HUES48 (cell line): Measurements from ENCODE around the gene SGIP1.

Experiments used
- H3K27ac ChIP-seq: one replicate; pipeline ENCODE4 v1.7.0; 2013; ENCODE audit warnings: low read depth, low read length, inconsistent platforms
- H3K27me3 ChIP-seq: 2 replicates; pipeline ENCODE4 v1.6.1; 2013; ENCODE audit warnings: mild to moderate bottlenecking, low read length; ENCODE audit not compliant: control insufficient read depth, insufficient read depth
- H3K36me3 ChIP-seq: 2 replicates; pipeline ENCODE4 v1.6.1; 2013; ENCODE audit warnings: low read length; ENCODE audit not compliant: control insufficient read depth, insufficient read depth
- H3K4me1 ChIP-seq: 2 replicates; pipeline ENCODE4 v1.6.1; 2013; ENCODE audit warnings: mild to moderate bottlenecking, low read length; ENCODE audit not compliant: control insufficient read depth, insufficient read depth
- H3K4me3 ChIP-seq: 2 replicates; pipeline ENCODE4 v1.5.1; 2013; ENCODE audit warnings: mild to moderate bottlenecking, low read depth, low read length
- H3K9ac ChIP-seq: 2 replicates; pipeline ENCODE4 v1.6.1; 2013; ENCODE audit warnings: mild to moderate bottlenecking, low read depth, low read length, moderate library complexity
- H3K9me3 ChIP-seq: 2 replicates; pipeline ENCODE4 v1.6.1; 2013; ENCODE audit warnings: low read length; ENCODE audit not compliant: control insufficient read depth, insufficient read depth

SGIP1 gene, protein sequence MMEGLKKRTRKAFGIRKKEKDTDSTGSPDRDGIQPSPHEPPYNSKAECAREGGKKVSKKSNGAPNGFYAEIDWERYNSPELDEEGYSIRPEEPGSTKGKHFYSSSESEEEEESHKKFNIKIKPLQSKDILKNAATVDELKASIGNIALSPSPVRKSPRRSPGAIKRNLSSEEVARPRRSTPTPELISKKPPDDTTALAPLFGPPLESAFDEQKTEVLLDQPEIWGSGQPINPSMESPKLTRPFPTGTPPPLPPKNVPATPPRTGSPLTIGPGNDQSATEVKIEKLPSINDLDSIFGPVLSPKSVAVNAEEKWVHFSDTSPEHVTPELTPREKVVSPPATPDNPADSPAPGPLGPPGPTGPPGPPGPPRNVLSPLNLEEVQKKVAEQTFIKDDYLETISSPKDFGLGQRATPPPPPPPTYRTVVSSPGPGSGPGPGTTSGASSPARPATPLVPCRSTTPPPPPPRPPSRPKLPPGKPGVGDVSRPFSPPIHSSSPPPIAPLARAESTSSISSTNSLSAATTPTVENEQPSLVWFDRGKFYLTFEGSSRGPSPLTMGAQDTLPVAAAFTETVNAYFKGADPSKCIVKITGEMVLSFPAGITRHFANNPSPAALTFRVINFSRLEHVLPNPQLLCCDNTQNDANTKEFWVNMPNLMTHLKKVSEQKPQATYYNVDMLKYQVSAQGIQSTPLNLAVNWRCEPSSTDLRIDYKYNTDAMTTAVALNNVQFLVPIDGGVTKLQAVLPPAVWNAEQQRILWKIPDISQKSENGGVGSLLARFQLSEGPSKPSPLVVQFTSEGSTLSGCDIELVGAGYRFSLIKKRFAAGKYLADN

DNA sequence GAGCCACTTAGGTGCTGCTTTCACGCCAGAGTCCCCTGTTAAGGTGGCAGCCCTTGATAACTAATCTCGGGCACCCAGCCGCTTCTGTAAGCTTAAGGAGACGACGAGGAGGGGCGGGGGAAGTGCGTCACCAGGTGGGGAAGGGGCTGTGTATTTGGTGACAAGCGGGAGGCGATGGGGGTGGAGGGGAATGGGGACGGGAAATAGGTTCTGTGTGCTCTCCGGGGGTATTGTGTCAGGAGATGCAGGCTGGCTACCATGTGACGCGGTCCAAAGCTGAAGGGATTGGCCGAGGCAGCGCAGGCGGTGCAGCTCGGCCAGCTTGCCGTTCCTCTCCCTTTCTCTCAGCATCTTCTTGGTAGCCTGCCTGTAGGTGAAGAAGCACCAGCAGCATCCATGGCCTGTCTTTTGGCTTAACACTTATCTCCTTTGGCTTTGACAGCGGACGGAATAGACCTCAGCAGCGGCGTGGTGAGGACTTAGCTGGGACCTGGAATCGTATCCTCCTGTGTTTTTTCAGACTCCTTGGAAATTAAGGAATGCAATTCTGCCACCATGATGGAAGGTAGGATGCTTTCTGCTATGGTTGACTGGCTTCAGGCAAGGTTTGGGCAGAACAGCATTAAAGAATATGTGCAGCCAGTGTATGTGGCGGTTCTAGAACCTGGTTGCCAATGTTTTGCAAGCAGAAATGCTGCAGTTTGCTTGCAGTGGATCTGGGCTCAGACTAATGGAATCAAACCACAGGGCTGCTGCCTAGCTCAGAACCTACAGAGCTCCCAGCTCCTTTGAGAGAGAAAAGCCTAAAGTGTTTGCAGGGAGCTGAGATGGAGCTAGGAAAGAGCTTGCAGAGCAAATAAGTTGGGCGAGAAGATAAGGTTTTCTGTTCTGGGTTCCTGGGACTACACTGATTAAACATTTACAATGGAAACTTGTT, at the start of gene SGIP1:
SGIP1 (plus strand) TSS at position 350 of the 937 bp plus-strand sequence; CDS start at position 556, 206 bp downstream.
- no peaks in the 10 kb centered on the region for H3K36me3 ChIP-seq
- no peaks in the 10 kb centered on the region for H3K9me3 ChIP-seq
- peaks cover 32% of the 10 kb centered on the region for H3K27me3 ChIP-seq
- H3K9ac ChIP-seq = no peak within 1 kb of the TSS
- no peak within 1 kb of the TSS for H3K27ac ChIP-seq
- peak within 1 kb of the TSS; percentile 68 for H3K4me3 ChIP-seq
- H3K4me1 ChIP-seq = peaks cover 12% of the 10 kb centered on the region

DNA sequence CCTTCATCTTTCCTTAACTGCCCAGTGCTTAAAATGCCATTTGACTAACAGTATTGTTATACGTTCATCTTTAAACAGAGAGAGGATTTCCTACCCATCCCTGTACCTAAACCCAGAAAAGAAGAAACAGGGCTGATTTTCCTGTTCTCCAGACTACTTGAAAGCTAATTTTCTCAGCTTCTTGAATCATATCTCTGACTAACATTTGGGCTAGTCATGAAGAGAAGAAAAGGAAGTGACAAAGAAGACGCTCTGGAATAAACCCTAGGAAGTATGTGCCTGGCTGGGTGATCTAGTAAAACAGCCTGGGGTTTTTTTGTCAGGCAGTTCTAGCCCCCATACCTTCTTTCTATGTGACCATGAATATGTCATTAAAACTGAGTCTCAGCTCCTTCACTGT, 44.8 kb upstream of the SGIP1 start:
- Histone ChIP-seq H3K36me3 (no peaks in the 10 kb centered on the region), H3K4me1 (no peaks in the 10 kb centered on the region), H3K4me3 (no peak overlapping the region), H3K27ac (no peak overlapping the region), H3K27me3 (no peaks in the 10 kb centered on the region), H3K9me3 (no peaks in the 10 kb centered on the region), H3K9ac (no peak overlapping the region)

DNA sequence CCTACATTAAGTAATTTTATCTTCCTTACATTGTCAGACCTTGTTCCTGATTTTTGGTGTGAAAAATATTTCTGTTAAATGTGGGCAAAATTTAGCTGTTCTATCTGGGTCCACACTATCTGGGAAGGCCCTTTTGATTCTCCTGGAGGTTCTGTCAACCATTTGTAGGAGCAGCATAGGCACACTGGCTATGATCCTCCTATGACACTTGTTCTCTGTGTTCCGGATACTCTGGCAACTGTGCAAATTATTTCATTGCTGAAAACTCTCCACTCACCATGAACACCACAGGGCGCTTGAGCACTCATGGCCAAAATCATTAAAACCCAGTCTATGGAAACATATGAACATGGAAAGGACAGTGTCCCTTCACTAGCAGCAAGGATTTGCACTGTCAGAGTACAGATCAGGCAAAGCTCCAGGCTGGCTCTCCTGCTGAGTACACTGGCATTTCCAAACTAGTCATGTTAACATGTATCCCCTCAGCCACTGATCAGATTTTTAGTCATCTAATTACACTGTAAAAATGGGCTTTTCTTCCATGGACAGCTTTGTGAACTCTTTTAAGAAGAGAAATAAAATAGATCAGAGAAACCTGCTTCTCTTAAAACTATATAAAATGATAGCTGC, 43.9 kb upstream of the SGIP1 start:
- no peaks in the 10 kb centered on the region for H3K4me1 ChIP-seq
- H3K4me3 ChIP-seq = no peak overlapping the region
- H3K36me3 ChIP-seq = no peaks in the 10 kb centered on the region
- H3K9me3 ChIP-seq = no peaks in the 10 kb centered on the region
- no peak overlapping the region for H3K27ac ChIP-seq
- H3K9ac ChIP-seq = no peak overlapping the region
- H3K27me3 ChIP-seq = no peaks in the 10 kb centered on the region

DNA sequence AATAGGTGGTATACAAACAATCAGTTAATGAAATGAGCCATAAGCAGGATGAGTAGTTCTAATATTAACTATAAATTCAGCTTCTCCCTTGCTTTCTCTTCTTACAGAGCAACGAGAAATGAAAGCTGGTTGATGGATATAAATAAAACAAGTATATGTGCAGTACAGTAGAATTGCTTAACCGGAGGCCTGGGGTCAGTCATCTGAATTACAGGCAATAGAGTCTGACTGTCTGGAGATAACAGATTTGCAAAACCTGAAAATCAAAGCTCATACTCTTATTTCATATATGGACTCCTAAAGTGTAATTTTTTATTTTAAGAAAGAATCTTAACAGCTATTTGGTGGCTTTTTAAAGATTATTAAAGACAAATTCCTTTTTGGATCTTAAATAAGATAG, 43.1 kb upstream of the SGIP1 start:
- Histone ChIP-seq H3K27ac (no peak overlapping the region), H3K4me1 (no peaks in the 10 kb centered on the region), H3K9ac (no peak overlapping the region)

DNA sequence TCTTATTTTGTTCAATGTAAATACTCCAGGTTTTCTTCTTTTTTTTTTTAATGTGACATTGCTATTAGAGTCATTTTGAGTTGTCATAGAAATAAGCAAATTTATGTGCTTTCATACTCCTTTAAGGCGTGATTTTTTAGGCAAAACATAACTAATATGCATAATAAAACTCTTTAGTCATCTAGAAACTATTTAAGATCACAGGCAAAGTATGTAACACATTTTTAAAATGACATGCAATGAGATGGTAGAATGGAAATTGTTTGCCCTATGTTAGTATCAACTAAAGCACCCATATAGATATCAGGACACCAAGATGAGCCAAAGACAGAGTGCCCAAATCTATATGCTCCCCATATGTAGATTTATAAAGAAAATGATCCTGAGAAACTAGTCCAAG, 41.5 kb upstream of the SGIP1 start:
- H3K9me3 ChIP-seq = no peaks in the 10 kb centered on the region
- no peaks in the 10 kb centered on the region for H3K4me1 ChIP-seq
- H3K27ac ChIP-seq = no peak overlapping the region
- H3K9ac ChIP-seq = no peak overlapping the region
- H3K4me3 ChIP-seq = no peak overlapping the region
- no peaks in the 10 kb centered on the region for H3K36me3 ChIP-seq
- no peaks in the 10 kb centered on the region for H3K27me3 ChIP-seq

More for the DNA sequence above, 43.1 kb upstream of the SGIP1 start:
- Histone ChIP-seq H3K27me3 (no peaks in the 10 kb centered on the region), H3K36me3 (no peaks in the 10 kb centered on the region), H3K9me3 (no peaks in the 10 kb centered on the region), H3K4me3 (no peak overlapping the region)

DNA sequence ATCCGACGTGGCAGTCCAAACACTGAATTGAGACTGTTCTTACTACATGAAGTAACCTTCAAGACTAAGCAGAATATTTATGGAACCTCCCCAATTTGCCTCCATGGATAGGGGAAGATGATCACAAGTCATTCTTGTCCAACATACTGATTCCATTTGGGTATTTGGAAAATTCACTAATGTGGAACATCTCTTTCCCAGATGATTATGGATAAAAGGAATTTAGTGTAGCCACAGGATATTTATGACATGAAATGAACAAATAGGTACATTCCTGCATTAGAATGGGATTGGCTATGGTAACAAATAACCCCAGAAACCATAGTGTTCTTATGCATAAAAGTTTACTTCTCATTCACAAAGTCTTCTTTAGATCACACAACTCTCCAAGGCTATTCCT, 40.2 kb upstream of the SGIP1 start:
- no peaks in the 10 kb centered on the region for H3K9me3 ChIP-seq
- no peaks in the 10 kb centered on the region for H3K27me3 ChIP-seq
- H3K4me3 ChIP-seq = no peak overlapping the region
- no peaks in the 10 kb centered on the region for H3K36me3 ChIP-seq
- no peaks in the 10 kb centered on the region for H3K4me1 ChIP-seq
- no peak overlapping the region for H3K27ac ChIP-seq
- H3K9ac ChIP-seq = no peak overlapping the region

DNA sequence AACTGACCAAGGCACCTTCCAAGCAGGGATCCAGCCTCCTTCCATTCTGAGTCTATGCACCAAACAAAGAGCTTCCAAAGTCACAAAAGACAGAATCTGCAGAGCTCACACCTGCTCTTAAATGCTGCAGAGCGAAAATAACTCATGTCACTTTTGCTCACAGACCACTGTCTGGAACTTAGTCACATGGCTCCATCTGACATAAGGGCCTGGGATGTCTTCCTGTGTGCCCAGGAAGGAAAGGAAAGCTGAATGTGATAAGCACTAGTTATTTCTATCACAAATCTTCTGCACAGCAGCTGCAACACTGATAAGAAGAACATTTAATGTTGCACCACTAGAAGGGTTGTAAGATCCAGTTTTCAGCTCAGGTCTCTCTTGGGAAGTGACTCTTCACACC, 39.5 kb upstream of the SGIP1 start:
- no peak overlapping the region for H3K27ac ChIP-seq
- no peak overlapping the region for H3K4me3 ChIP-seq
- no peaks in the 10 kb centered on the region for H3K4me1 ChIP-seq
- no peaks in the 10 kb centered on the region for H3K36me3 ChIP-seq
- H3K27me3 ChIP-seq = no peaks in the 10 kb centered on the region
- H3K9me3 ChIP-seq = no peaks in the 10 kb centered on the region
- H3K9ac ChIP-seq = no peak overlapping the region

DNA sequence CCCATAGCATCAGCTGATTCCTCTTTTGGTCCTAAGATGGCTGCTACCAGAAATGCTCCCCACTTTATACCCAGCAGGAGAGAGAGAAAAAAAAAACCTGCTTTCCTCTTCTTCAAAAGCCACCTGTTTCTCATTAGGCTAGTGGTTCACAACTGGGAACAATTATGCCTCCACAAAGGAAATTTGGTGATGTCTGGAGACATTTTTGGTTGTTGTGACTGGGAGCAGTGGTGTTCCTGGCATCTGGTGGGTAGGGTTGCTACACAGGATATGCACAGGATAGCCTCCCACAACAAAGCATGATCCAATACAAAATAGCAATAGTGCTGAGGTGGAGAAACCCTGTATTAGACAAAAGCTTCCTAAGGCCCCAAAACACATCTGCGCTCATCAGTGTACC, 38.5 kb upstream of the SGIP1 start:
- Histone ChIP-seq H3K4me1 (no peaks in the 10 kb centered on the region), H3K9me3 (no peaks in the 10 kb centered on the region), H3K36me3 (no peaks in the 10 kb centered on the region), H3K27me3 (no peaks in the 10 kb centered on the region), H3K4me3 (no peak overlapping the region), H3K27ac (no peak overlapping the region), H3K9ac (no peak overlapping the region)

DNA sequence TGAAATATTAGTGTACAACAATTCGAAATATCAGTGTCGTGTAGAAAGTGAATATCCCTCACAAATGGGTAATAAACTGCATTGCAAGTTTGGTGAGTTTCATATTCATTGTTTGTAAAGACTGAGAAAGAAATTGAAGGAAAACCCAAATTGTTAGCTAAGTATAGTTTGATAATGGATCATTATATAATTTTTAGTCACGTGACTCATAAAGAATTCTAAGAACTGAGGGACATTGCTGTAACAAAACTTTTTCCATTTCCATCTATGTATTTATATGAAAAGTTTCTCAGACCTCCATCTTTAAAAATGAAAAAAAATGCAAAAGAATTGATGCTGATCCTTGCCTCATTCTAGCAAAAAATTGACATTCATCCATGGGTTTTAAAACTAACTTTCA, 36.0 kb upstream of the SGIP1 start:
- no peak overlapping the region for H3K27ac ChIP-seq
- no peak overlapping the region for H3K4me3 ChIP-seq
- no peak overlapping the region for H3K9ac ChIP-seq
- H3K27me3 ChIP-seq = no peaks in the 10 kb centered on the region
- H3K4me1 ChIP-seq = no peaks in the 10 kb centered on the region
- H3K36me3 ChIP-seq = no peaks in the 10 kb centered on the region
- no peaks in the 10 kb centered on the region for H3K9me3 ChIP-seq

DNA sequence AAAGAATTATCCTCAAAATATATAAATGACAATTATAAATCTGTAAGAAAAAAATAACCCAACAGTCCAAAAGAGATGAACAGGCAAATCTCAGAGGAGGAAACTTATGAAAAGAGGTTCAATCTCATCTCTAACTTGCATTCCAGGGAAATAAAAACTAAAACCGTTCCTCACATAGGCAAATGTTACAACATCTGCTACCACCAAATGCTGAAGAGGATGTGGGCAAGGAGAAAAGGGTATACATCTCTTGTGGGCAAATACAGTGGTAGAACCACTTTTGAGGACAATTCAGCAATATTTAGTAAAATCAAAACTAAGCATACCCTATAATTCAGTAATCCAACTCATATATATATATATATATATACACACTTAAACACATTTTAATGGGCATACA, 33.7 kb upstream of the SGIP1 start:
- Histone ChIP-seq H3K9ac (no peak overlapping the region), H3K9me3 (no peaks in the 10 kb centered on the region), H3K4me1 (no peaks in the 10 kb centered on the region), H3K27ac (no peak overlapping the region), H3K36me3 (no peaks in the 10 kb centered on the region), H3K4me3 (no peak overlapping the region), H3K27me3 (no peaks in the 10 kb centered on the region)
